Aorta (tissue), 5 donors: ENCODE data around the gene IL15RA. TPM values are rescaled to one million over a fixed set of nuclear protein-coding genes. Genes with fewer than 3 reads are reported as not detected.
"Not testable (repeated sequence)": the region's sequence is repeated elsewhere in the genome, so short reads cannot be mapped to it uniquely, and the experiment has no call there.

Experiments used
- ATAC-seq: fragments of 200-7000 bp; cut with Tn5 transposase; one replicate; pipeline ENCODE4 v1.9.1; 2022; ENCODE audit warnings: moderate library complexity; ENCODE audit not compliant: low FRiP score
- DNase-seq, 2 donors: peaks; one replicate each; pipeline ENCODE4 v3.0.0-alpha.2; 2020
- H3K27ac ChIP-seq, 2 donors: one replicate each; pipeline ENCODE4 v1.5.1; 2013; ENCODE audit warnings: low read length in 2 of 2, mild to moderate bottlenecking in 2 of 2, moderate library complexity in 2 of 2, control low read depth in 1 of 2, inconsistent platforms in 1 of 2, low read depth in 1 of 2
- H3K27me3 ChIP-seq, 2 donors: one replicate each; pipeline ENCODE4 v1.6.1; 2013; ENCODE audit warnings: control low read depth in 1 of 2, low read length in 1 of 2, mild to moderate bottlenecking in 1 of 2, moderate library complexity in 1 of 2; ENCODE audit not compliant: insufficient read depth in 2 of 2, control insufficient read depth in 1 of 2
- H3K36me3 ChIP-seq, 2 donors: one replicate each; pipeline ENCODE4 v1.6.1; 2013; ENCODE audit warnings: control low read depth in 1 of 2, low read length in 1 of 2, mild to moderate bottlenecking in 1 of 2; ENCODE audit not compliant: insufficient read depth in 2 of 2, control insufficient read depth in 1 of 2
- H3K4me1 ChIP-seq, 2 donors: one replicate each; pipeline ENCODE4 v1.6.1; 2013; ENCODE audit warnings: low read length in 2 of 2, control low read depth in 1 of 2, mild to moderate bottlenecking in 1 of 2, moderate library complexity in 1 of 2; ENCODE audit not compliant: insufficient read depth in 2 of 2, control insufficient read depth in 1 of 2
- H3K4me3 ChIP-seq, 2 donors: one replicate each; pipeline ENCODE4 v1.5.1; 2013; ENCODE audit warnings: low read length in 2 of 2, control low read depth in 1 of 2, mild to moderate bottlenecking in 1 of 2
- H3K9me3 ChIP-seq: one replicate; pipeline ENCODE4 v1.6.1; 2013; ENCODE audit warnings: mild to moderate bottlenecking, low read length; ENCODE audit not compliant: control insufficient read depth
- WGBS, 2 donors: extraction: QIAGEN DNeasy Blood & Tissue Kit; methylation state at CpG; one replicate each; pipeline ENCODE4 v1.1.7; 2013; 5-methylcytosine and 5-hydroxymethylcytosine counted together
- intact Hi-C, 2 donors: fragments of 100-400 bp; cut with DNase I; formaldehyde crosslinking; loops; one replicate each; pipeline versions ENCODE4 v1.14.2 to v1.15.0; 2022
- polyA plus RNA-seq, 2 donors: library from polyadenylated mRNA; stranded (reverse); fragments of 200-250 nt; gene quantifications; one replicate each; pipeline ENCODE4 v1.2.3, GENCODE V29; 2013
- total RNA-seq, 2 donors: library from RNA; stranded (reverse); fragmentation: NEBNext Ultra II Directional; extraction: Animal tissue kit (Norgen Biotek cat#: 25700); gene quantifications; one replicate each; pipeline ENCODE4 v1.2.1, GENCODE V29; 2021
- donor health status: healthy with polysubstance abuse.
- donor health status: Bipolar disorder and iron deficiency.
- donor health status: DM: no; HTN: no; CAD: no.
- donor health status: DM: no; HTN: no; CAD: no.
- donor health status: DM: yes; HTN: yes; CAD: no.

Gene IL15RA
- total and polyA plus RNA-seq, 4 donors: 6.0 to 23.9 (median 20.1) TPM

- intact Hi-C loops: loop anchor here in 1 of 2 donors (10.0 kb wide), 1 partner anchor 65 kb away; no protein-coding TSS in a partner anchor
Observed at GRCh38 chr10:6009961-6010360, 32.6 kb upstream of the IL15RA start.

GRCh38 chr10:6009150-6009549, 31.8 kb upstream of the IL15RA start:
- Histone ChIP-seq H3K27ac (no peak overlapping the region), H3K9me3 (no peaks in the 10 kb centered on the region), H3K4me3 (no peak overlapping the region), H3K36me3 (no peaks in the 10 kb centered on the region), H3K4me1 (no peaks in the 10 kb centered on the region), H3K27me3 (no peaks in the 10 kb centered on the region)
- WGBS, 2 donors: 38 to 41% methylated on average over 2 of the region's 2 CpGs
- no peak for DNase-seq
- intact Hi-C loops: no loop called here
- peak; percentile 79 for ATAC-seq

More at GRCh38 chr10:6009961-6010360, 32.6 kb upstream of the IL15RA start:
- H3K36me3 ChIP-seq: no peaks in the 10 kb centered on the region
- H3K4me1 ChIP-seq: no peaks in the 10 kb centered on the region
- no peak for DNase-seq
- H3K27ac ChIP-seq: no peak overlapping the region
- ATAC-seq: no peak
- H3K4me3 ChIP-seq: no peak overlapping the region
- H3K9me3 ChIP-seq: no peaks in the 10 kb centered on the region
- H3K27me3 ChIP-seq: no peaks in the 10 kb centered on the region
- WGBS, 2 donors: 87 to 92% methylated on average over 4 of the region's 4 CpGs

- WGBS, 2 donors: 66 to 67% methylated on average over 5 of the region's 5 CpGs
- DNase-seq (no peak), ATAC-seq (no peak)
- H3K4me1 ChIP-seq: no peaks in the 10 kb centered on the region
- H3K36me3 ChIP-seq: no peaks in the 10 kb centered on the region
- no peaks in the 10 kb centered on the region for H3K27me3 ChIP-seq
- intact Hi-C loops: no loop called here
- H3K9me3 ChIP-seq: no peaks in the 10 kb centered on the region
- H3K27ac ChIP-seq: no peak overlapping the region
- H3K4me3 ChIP-seq: no peak overlapping the region
Observed at GRCh38 chr10:6008497-6009142, 31.3 kb upstream of the IL15RA start.

- no peaks in the 10 kb centered on the region for H3K9me3 ChIP-seq
- intact Hi-C loops: no loop called here
- H3K4me3 ChIP-seq: no peak overlapping the region
- H3K36me3 ChIP-seq: no peaks in the 10 kb centered on the region
- no peak overlapping the region for H3K27ac ChIP-seq
- 41 to 97% methylated on average over 1 of the region's 1 CpG for WGBS, 2 donors
- no peak for ATAC-seq
- DNase-seq: no peak
- no peaks in the 10 kb centered on the region for H3K27me3 ChIP-seq
- H3K4me1 ChIP-seq: no peaks in the 10 kb centered on the region
Observed at GRCh38 chr10:6006991-6007390, 29.6 kb upstream of the IL15RA start.

- 88 to 89% methylated on average over 3 of the region's 3 CpGs for WGBS, 2 donors
Observed at GRCh38 chr10:6006546-6006945, 29.2 kb upstream of the IL15RA start.

GRCh38 chr10:6005856-6006395, 28.6 kb upstream of the IL15RA start:
- Histone ChIP-seq H3K27me3 (no peaks in the 10 kb centered on the region), H3K27ac (no peak overlapping the region), H3K4me3 (no peak overlapping the region), H3K36me3 (no peaks in the 10 kb centered on the region), H3K4me1 (no peaks in the 10 kb centered on the region), H3K9me3 (no peaks in the 10 kb centered on the region)
- ATAC-seq (no peak), DNase-seq (no peak)
- 62 to 70% methylated on average over 8 of the region's 8 CpGs for WGBS, 2 donors
- intact Hi-C loops: no loop called here

More at GRCh38 chr10:6006546-6006945, 29.2 kb upstream of the IL15RA start:
- H3K27ac ChIP-seq: no peak overlapping the region
- H3K36me3 ChIP-seq: no peaks in the 10 kb centered on the region
- no peaks in the 10 kb centered on the region for H3K4me1 ChIP-seq
- ATAC-seq: no peak
- no peak for DNase-seq
- H3K4me3 ChIP-seq: no peak overlapping the region
- no peaks in the 10 kb centered on the region for H3K9me3 ChIP-seq
- no peaks in the 10 kb centered on the region for H3K27me3 ChIP-seq
- intact Hi-C loops: no loop called here

- intact Hi-C loops, H3K36me3 ChIP-seq, H3K4me1 ChIP-seq, DNase-seq, H3K4me3 ChIP-seq, H3K27ac ChIP-seq, H3K27me3 ChIP-seq, H3K9me3 ChIP-seq, ATAC-seq: not testable (repeated sequence)
- WGBS, 2 donors: 66 to 67% methylated on average over 6 of the region's 6 CpGs
Observed at GRCh38 chr10:6005161-6005804, 27.9 kb upstream of the IL15RA start.

GRCh38 chr10:6002809-6003510, 25.6 kb upstream of the IL15RA start:
- no peak for ATAC-seq
- Histone ChIP-seq H3K9me3 (no peaks in the 10 kb centered on the region), H3K36me3 (no peaks in the 10 kb centered on the region), H3K27me3 (no peaks in the 10 kb centered on the region), H3K27ac (no peak overlapping the region), H3K4me3 (no peak overlapping the region), H3K4me1 (no peaks in the 10 kb centered on the region)
- intact Hi-C loops: no loop called here
- 81 to 86% methylated on average over 12 of the region's 12 CpGs for WGBS, 2 donors
- no peak for DNase-seq
